Stimulated activated naive CD8-positive, alpha-beta T cell treated with anti-CD3 and anti-CD28 coated beads, Interleukin-15, amount 100 ng/mL, for 72 hours (primary cell): ENCODE results near the gene TRAPPC2L.
A peak's percentile ranks its signal among the peaks of the same experiment; 100 is the strongest.
"Not testable (repeated sequence)": the region's sequence is repeated elsewhere in the genome, so short reads cannot be mapped to it uniquely, and the experiment has no call there.

Experiments
- ATAC-seq: fragments of 150-1000 bp; cut with Tn5 transposase; 2 replicates; pipeline ENCODE4 v1.10.0; 2021; ENCODE audit warnings: mild to moderate bottlenecking, moderate library complexity
- DNase-seq, 2 donors: peaks; one replicate each; pipeline ENCODE4 v3.0.0; 2021 to 2022
- H3K27ac Mint-ChIP-seq, 2 donors: one replicate each; pipeline ENCODE4 v1.8.0; 2022; ENCODE audit warnings: mild to moderate bottlenecking in 2 of 2, mixed read lengths in 2 of 2, moderate library complexity in 2 of 2
- H3K27me3 Mint-ChIP-seq: one replicate; pipeline ENCODE4 v1.8.0; 2022; ENCODE audit warnings: mixed read lengths
- H3K4me1 Mint-ChIP-seq: one replicate; pipeline ENCODE4 v1.8.0; 2022; ENCODE audit warnings: mild to moderate bottlenecking, mixed read lengths
- H3K4me3 Mint-ChIP-seq, 2 donors: one replicate each; pipeline ENCODE4 v1.8.0; 2022; ENCODE audit warnings: mild to moderate bottlenecking in 2 of 2, mixed read lengths in 2 of 2, moderate library complexity in 1 of 2
- H3K9me3 Mint-ChIP-seq, 2 donors: one replicate each; pipeline ENCODE4 v1.8.0; 2022; ENCODE audit warnings: mixed read lengths in 2 of 2

TRAPPC2L gene

DNA sequence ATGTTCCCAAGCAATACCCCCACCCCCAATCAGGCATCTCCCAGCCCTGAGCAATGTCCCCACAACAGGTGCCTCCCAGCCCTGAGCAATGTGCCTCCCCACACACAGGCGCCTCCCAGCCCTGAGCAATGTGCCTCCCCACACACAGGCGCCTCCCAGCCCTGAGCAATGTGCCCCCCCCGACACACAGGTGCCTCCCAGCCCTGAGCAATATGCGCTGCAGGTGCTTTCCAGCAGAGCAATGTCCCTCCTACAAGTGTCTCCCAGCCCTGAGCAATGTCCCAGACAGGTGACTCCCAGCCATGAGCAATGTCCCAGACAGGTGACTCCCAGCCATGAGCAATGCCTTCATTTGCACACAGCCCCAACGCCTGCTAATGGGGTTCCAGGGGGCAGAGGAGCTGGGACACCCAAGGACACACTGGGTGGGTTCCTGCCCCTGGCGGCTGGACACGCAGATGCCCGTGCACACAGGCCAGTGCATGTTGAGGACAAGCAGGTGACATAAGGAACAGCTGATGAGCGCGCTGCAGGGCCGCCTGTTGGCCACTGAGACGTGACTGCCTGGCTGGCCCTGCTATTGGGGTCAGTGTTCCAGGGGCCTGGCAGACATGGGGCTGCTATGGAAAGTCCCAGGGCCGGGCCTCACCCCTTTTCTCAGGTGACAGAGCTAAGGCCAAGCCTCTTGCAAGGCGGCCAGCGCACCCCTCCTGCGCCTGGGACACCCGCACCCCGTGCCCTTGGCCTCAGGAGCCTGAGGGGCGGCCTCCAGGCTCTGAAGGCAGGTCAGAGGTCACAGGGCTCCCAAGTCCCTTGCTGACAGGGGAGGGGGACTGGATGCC, 36.4 kb downstream of the TRAPPC2L start:
- H3K9me3 Mint-ChIP-seq = no peaks in the 10 kb centered on the region
- H3K27me3 Mint-ChIP-seq = no peaks in the 10 kb centered on the region
- no peak for DNase-seq
- peaks cover 5% of the 10 kb centered on the region for H3K4me1 Mint-ChIP-seq
- ATAC-seq = no peak
- H3K27ac Mint-ChIP-seq = no peak overlapping the region
- H3K4me3 Mint-ChIP-seq = no peak overlapping the region

GRCh38 chr16:88894266-88894665, 37.3 kb downstream of the TRAPPC2L start:
- not testable (repeated sequence) for H3K27ac Mint-ChIP-seq, H3K4me1 Mint-ChIP-seq, H3K9me3 Mint-ChIP-seq, DNase-seq, ATAC-seq, H3K27me3 Mint-ChIP-seq, H3K4me3 Mint-ChIP-seq

DNA sequence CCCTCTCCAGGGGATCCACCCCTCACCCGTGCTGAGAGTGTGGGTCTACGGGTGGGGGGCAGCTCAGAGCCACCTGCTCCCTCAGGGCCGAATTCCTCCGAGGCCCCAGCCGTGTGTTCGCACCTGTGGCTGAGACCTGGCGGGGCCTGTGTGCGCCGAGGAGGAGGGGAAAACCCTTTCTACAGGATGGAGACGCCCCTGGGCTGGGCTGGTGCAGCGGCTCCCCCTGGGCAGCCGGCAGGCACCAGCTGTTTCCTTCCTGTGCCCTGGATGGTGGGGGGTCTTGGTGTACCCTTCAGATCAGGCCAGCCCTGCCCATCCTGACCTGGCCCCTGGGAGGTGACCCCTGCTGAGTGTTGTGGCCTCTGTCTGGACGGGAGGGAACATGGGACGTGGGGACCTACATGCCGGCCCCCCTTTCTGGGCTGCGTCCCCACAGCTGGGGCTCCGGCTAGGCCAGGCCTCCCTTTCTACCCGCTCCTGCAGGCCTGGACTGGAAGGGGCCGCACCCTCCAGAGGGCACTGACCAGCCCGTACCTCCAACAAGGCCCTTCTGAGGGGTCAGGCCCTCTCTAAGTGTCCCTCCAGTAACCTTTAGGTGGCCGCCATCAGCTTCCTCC, 37.9 kb downstream of the TRAPPC2L start:
- Mint-ChIP-seq H3K4me3 (no peak overlapping the region), H3K27ac (no peak overlapping the region), H3K4me1 (peaks cover 5% of the 10 kb centered on the region), H3K27me3 (no peaks in the 10 kb centered on the region), H3K9me3 (no peaks in the 10 kb centered on the region)
- ATAC-seq (peak; percentile 26), DNase-seq (no peak)

GRCh38 chr16:88895335-88895734, 38.4 kb downstream of the TRAPPC2L start:
- ATAC-seq (no peak), DNase-seq (no peak)
- Mint-ChIP-seq H3K27ac (no peak overlapping the region), H3K4me3 (no peak overlapping the region), H3K9me3 (no peaks in the 10 kb centered on the region), H3K4me1 (peaks cover 5% of the 10 kb centered on the region), H3K27me3 (no peaks in the 10 kb centered on the region)

DNA sequence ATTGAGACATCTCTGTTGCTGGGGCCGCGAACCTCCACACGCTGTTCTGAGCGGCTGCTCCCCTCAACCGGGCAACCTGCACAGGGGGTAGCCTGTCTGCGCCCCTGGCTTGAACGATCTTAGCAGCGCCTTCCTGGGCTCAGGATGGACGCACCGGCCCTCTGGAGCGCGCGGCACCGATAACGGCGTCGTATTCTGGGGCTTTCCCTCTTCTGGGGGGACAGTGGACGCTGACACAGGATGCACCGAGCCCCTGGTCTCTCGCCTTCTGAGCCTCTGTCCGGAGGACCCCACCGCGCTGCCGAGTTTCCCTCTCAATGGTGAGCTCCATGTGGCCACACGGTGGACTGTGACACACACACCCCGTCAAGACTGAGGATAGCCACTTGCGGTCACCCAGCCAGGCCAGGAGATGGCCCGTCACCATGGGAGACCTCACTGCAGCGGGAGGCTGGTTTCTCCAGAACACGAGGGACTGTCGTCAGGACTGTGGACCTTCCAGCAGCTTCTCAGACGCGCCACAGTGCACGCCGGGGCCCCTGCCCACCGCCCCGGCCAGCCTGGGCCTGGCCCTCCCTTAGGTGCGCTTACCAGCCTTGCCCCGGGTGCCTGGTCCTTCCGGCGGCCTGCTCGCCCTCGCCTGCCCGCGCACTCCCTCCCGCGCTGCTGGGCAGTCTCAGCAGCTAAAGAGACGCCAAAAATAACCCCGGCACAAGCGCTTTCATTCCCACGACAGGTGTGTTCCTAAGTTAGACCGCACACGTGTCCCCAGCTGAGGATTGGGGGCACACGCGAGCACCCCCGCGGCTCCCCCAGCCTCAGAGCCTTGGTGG, 39.5 kb downstream of the TRAPPC2L start:
- ATAC-seq = no peak
- H3K4me1 Mint-ChIP-seq = peaks cover 5% of the 10 kb centered on the region
- no peaks in the 10 kb centered on the region for H3K9me3 Mint-ChIP-seq

DNA sequence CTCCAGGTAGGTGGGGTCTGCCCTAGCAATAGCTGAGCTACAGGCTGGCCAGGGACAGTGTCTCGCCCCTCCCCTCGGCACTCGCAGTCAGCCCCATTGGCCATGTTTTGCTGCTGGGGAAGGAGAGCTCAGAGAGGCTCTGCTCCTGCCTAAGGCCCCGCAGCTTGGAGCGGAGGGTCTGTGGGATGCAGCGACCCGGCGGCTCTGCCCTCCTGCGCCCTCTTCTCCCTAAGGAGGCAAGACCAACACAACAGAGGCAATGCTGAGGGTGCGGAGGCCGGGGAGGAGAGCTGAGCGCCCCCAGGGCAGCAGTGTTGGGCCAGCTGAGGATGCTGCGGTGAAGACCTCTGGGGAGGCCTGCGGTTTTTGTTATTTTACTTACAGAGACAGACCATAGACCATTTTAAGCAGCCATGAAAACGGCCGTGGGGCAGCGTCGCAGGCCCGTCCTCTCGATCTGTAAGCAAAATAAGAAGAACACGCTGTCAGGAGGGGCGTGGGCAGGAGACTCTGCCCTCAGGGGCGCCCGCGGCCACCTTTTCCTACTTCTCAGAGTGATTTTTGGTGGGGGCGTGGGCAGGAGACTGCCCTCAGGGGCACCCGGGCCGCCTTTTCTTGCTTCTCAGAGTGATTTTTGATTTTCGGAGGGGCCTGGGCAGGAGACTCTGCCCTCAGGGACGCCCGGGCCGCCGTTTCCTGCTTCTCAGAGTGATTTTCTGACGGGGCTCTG, 40.9 kb downstream of the TRAPPC2L start:
- Mint-ChIP-seq H3K4me3 (no peak overlapping the region), H3K27ac (no peak overlapping the region), H3K9me3 (no peaks in the 10 kb centered on the region), H3K27me3 (no peaks in the 10 kb centered on the region), H3K4me1 (peaks cover 5% of the 10 kb centered on the region)
- DNase-seq = no peak
- ATAC-seq = no peak

More for the DNA sequence above, 39.5 kb downstream of the TRAPPC2L start:
- no peaks in the 10 kb centered on the region for H3K27me3 Mint-ChIP-seq
- DNase-seq = no peak
- H3K27ac Mint-ChIP-seq = no peak overlapping the region
- H3K4me3 Mint-ChIP-seq = no peak overlapping the region

GRCh38 chr16:88899901-88900661, 43.2 kb downstream of the TRAPPC2L start:
- Mint-ChIP-seq H3K27ac (no peak overlapping the region), H3K9me3 (no peaks in the 10 kb centered on the region), H3K4me3 (no peak overlapping the region), H3K27me3 (no peaks in the 10 kb centered on the region), H3K4me1 (no peaks in the 10 kb centered on the region)
- no peak for ATAC-seq
- no peak for DNase-seq

DNA sequence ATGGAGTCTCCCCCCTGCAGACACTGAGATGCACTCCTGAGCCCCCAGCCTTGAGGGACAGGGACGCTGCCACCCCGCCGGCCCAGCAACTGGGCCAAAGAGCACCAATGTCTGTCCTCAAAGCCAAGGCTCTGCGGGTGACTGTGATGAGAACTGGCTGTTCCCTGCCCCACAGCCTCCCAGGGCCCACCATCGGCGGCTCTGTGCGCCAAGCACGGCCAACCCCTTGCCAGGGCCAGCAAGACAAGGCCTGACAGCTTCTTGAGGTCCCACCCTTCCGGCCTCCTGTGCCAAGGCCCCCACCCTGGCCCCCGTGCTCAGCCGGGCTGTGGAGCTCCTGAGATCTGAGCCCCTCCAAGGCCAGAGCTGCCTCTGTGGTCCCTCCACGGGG, 43.7 kb downstream of the TRAPPC2L start:
- no peak overlapping the region for H3K4me3 Mint-ChIP-seq
- H3K4me1 Mint-ChIP-seq = no peaks in the 10 kb centered on the region
- H3K27me3 Mint-ChIP-seq = no peaks in the 10 kb centered on the region
- H3K9me3 Mint-ChIP-seq = no peaks in the 10 kb centered on the region
- ATAC-seq = no peak
- DNase-seq = no peak
- no peak overlapping the region for H3K27ac Mint-ChIP-seq

- Mint-ChIP-seq H3K4me1 (peaks cover 8% of the 10 kb centered on the region), H3K4me3 (no peak overlapping the region), H3K27ac (no peak overlapping the region), H3K27me3 (no peaks in the 10 kb centered on the region), H3K9me3 (no peaks in the 10 kb centered on the region)
- ATAC-seq (no peak), DNase-seq (no peak)
These were observed 44.9 kb downstream of the TRAPPC2L start for GRCh38 chr16:88901718-88902337.

DNA sequence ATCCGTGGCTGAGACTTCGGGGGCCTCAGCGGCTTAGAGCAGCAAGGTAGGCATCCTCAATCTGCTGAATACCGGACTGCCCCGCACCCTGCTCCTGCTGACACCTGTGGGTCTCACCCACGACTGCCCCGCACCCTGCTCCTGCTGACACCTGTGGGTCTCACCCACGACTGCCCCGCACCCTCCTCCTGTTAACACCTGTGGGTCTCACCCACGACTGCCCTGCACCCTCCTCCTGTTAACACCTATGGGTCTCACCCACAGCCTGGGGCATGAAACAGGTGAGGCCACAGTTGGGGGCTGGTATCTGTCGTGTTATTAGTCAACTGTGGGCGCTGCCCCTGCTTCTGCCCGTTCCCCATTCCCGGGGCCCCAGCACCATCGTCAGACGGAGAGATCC, 45.8 kb downstream of the TRAPPC2L start:
- DNase-seq = no peak
- Mint-ChIP-seq H3K9me3 (no peaks in the 10 kb centered on the region), H3K4me3 (no peak overlapping the region), H3K27ac (no peak overlapping the region), H3K4me1 (peaks cover 8% of the 10 kb centered on the region), H3K27me3 (no peaks in the 10 kb centered on the region)
- no peak for ATAC-seq

GRCh38 chr16:88903267-88903666, 46.3 kb downstream of the TRAPPC2L start:
- Mint-ChIP-seq H3K27me3 (no peaks in the 10 kb centered on the region), H3K9me3 (no peaks in the 10 kb centered on the region), H3K27ac (no peak overlapping the region), H3K4me1 (peaks cover 8% of the 10 kb centered on the region), H3K4me3 (no peak overlapping the region)
- DNase-seq (no peak), ATAC-seq (no peak)

- H3K4me1 Mint-ChIP-seq = peaks cover 8% of the 10 kb centered on the region
- ATAC-seq = no peak
- H3K4me3 Mint-ChIP-seq = no peak overlapping the region
- no peak for DNase-seq
- no peaks in the 10 kb centered on the region for H3K27me3 Mint-ChIP-seq
- H3K27ac Mint-ChIP-seq = no peak overlapping the region
- H3K9me3 Mint-ChIP-seq = no peaks in the 10 kb centered on the region
These were observed 47.9 kb downstream of the TRAPPC2L start for GRCh38 chr16:88904676-88905365.

DNA sequence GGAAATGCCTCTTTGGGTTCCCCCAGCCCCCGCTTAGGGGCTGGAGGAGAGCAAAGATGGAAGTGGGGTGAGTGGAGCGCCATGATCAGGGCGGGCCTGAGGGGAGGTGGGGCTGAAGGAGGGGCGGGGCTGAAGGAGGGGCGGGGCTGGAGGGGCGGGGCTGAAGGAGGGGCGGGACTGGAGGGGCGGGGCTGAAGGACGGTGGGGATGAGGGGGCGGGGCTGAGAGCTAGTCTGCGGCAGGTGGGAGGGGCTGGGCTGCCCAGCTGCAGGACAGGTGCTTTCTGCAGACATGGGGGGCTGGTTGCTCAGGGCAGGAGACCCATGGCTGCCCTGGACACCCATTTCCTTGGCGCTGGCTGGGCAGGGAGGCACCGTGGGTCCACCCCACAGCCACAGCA, 48.6 kb downstream of the TRAPPC2L start:
- H3K4me3 Mint-ChIP-seq = no peak overlapping the region
- ATAC-seq = no peak
- no peak for DNase-seq
- H3K27me3 Mint-ChIP-seq = no peaks in the 10 kb centered on the region
- H3K4me1 Mint-ChIP-seq = peaks cover 8% of the 10 kb centered on the region
- no peak overlapping the region for H3K27ac Mint-ChIP-seq
- no peaks in the 10 kb centered on the region for H3K9me3 Mint-ChIP-seq

GRCh38 chr16:88906020-88906419, 49.1 kb downstream of the TRAPPC2L start:
- DNase-seq = no peak
- Mint-ChIP-seq H3K9me3 (no peaks in the 10 kb centered on the region), H3K4me1 (peaks cover 8% of the 10 kb centered on the region), H3K27ac (peak overlapping the region in 1 of 2 donors; percentile 44), H3K27me3 (no peaks in the 10 kb centered on the region), H3K4me3 (no peak overlapping the region)
- ATAC-seq = no peak
